Superior temporal gyrus (tissue), 1 donor: Measurements from ENCODE around the gene VAV3.

Source experiments
- DNase-seq: peaks from one replicate; pipeline ENCODE4 v3.0.0-alpha.2; 2016; ENCODE audit errors: extremely low spot score

Gene VAV3

GRCh38 chr1:107972391-107973180 lies 7.6 kb upstream of the VAV3 start:
- no peak for DNase-seq

- no peak for DNase-seq
Observed at GRCh38 chr1:107966550-107966949, 1.6 kb upstream of the VAV3 start.

GRCh38 chr1:107964336-107965109 lies 457 bp downstream of the VAV3 start:
- peak; percentile 24 for DNase-seq

- no peak for DNase-seq
Observed at GRCh38 chr1:107963601-107964335, 1.2 kb downstream of the VAV3 start.

GRCh38 chr1:107963008-107963407 lies 2.0 kb downstream of the VAV3 start:
- no peak for DNase-seq

GRCh38 chr1:107954719-107955415 lies 10.1 kb downstream of the VAV3 start:
- DNase-seq: no peak

- no peak for DNase-seq
Observed at GRCh38 chr1:107954126-107954525, 10.9 kb downstream of the VAV3 start.

- DNase-seq: no peak
Observed at GRCh38 chr1:107953556-107953955, 11.4 kb downstream of the VAV3 start.

- no peak for DNase-seq
Observed at GRCh38 chr1:107952989-107953388, 12.0 kb downstream of the VAV3 start.

- no peak for DNase-seq
Observed at GRCh38 chr1:107950464-107950863, 14.5 kb downstream of the VAV3 start.

GRCh38 chr1:107949467-107950253 lies 15.3 kb downstream of the VAV3 start:
- DNase-seq: no peak

GRCh38 chr1:107946794-107947193 lies 18.2 kb downstream of the VAV3 start:
- DNase-seq: no peak

GRCh38 chr1:107943694-107944093 lies 21.3 kb downstream of the VAV3 start:
- DNase-seq: no peak

GRCh38 chr1:107942814-107943213 lies 22.2 kb downstream of the VAV3 start:
- DNase-seq: no peak

- DNase-seq: no peak
Observed at GRCh38 chr1:107941531-107941930, 23.4 kb downstream of the VAV3 start.

- DNase-seq: no peak
Observed at GRCh38 chr1:107941123-107941522, 23.9 kb downstream of the VAV3 start.

- no peak for DNase-seq
Observed at GRCh38 chr1:107940701-107941100, 24.3 kb downstream of the VAV3 start.

GRCh38 chr1:107940017-107940577 lies 24.9 kb downstream of the VAV3 start:
- DNase-seq: no peak

GRCh38 chr1:107939256-107939655 lies 25.7 kb downstream of the VAV3 start:
- no peak for DNase-seq
